ENCODE results near the gene FSD1.
A peak's percentile ranks its signal among the peaks of the same experiment; 100 is the strongest.
"Not testable (repeated sequence)": the region's sequence is repeated elsewhere in the genome, so short reads cannot be mapped to it uniquely, and the experiment has no call there.

FSD1 gene

GRCh38 chr19:4304538-4305256 lies at the start of gene FSD1:
FSD1 (plus strand) TSS chr19:4304598; CDS start chr19:4304747, 149 bp downstream.
- DNase-seq: peak; percentile 60 to 89

GRCh38 chr19:4256563-4256962 lies 47.8 kb upstream of the FSD1 start:
- no peak for DNase-seq

- DNase-seq: no peak
Measured at GRCh38 chr19:4257025-4257424, 47.4 kb upstream of the FSD1 start.

GRCh38 chr19:4258181-4258580 lies 46.2 kb upstream of the FSD1 start:
- DNase-seq: no peak

- no peak for DNase-seq
Measured at GRCh38 chr19:4260613-4261191, 43.7 kb upstream of the FSD1 start.

GRCh38 chr19:4264812-4265211 lies 39.6 kb upstream of the FSD1 start:
- DNase-seq: no peak

- DNase-seq: no peak
Measured at GRCh38 chr19:4266253-4267000, 38.0 kb upstream of the FSD1 start.

GRCh38 chr19:4267101-4267900 lies 37.1 kb upstream of the FSD1 start:
- peak in 1 of 2 experiments; percentile 40 for DNase-seq

GRCh38 chr19:4267901-4268815 lies 36.2 kb upstream of the FSD1 start:
- no peak for DNase-seq

GRCh38 chr19:4268816-4269430 lies 35.5 kb upstream of the FSD1 start:
- DNase-seq: no peak

GRCh38 chr19:4272894-4273293 lies 31.5 kb upstream of the FSD1 start:
- no peak for DNase-seq

- not testable (repeated sequence) for DNase-seq
Measured at GRCh38 chr19:4274321-4274686, 30.1 kb upstream of the FSD1 start.

- no peak for DNase-seq
Measured at GRCh38 chr19:4277191-4277696, 27.2 kb upstream of the FSD1 start.

- no peak for DNase-seq
Measured at GRCh38 chr19:4278010-4278409, 26.4 kb upstream of the FSD1 start.

- DNase-seq: no peak
Measured at GRCh38 chr19:4278419-4279266, 25.8 kb upstream of the FSD1 start, which contains the start of gene SHD. SHD (plus strand) TSS chr19:4279266; CDS start chr19:4280064, 798 bp downstream.

- DNase-seq: no peak
Measured at GRCh38 chr19:4279267-4279529, 25.2 kb upstream of the FSD1 start.

GRCh38 chr19:4279530-4280422 lies 24.6 kb upstream of the FSD1 start:
- DNase-seq: no peak

GRCh38 chr19:4284176-4284958 lies 20.0 kb upstream of the FSD1 start:
- peak in 1 of 2 experiments; percentile 31 for DNase-seq

- no peak for DNase-seq
Measured at GRCh38 chr19:4284974-4285373, 19.4 kb upstream of the FSD1 start.

All from NCI-H446 (cell line).